Measurements from ENCODE around the gene NFYC. TPM values are rescaled to one million over a fixed set of nuclear protein-coding genes. Genes with fewer than 3 reads are reported as not detected.
A peak's percentile ranks its signal among the peaks of the same experiment; 100 is the strongest.

The NFYC gene
- total RNA-seq, 2 donors from 2014 or later, result 43.6 to 59.0 TPM

DNA sequence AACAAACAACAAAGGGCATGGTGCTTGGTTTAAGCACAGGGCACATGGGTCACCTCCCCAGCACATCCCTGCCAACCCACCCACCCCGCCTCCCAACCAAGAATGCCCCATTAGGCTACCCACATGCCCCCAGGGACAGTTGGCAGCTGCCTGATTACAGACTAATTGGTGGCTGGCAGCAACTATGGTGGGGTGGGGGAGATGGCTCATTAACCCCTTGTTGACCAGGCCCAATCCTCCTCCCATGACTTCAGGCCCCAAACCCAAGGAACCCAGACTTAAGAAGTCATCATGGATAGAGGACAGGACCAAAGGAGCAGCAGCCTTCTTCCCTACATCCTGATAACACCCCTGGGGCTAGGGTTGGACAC lies 27.4 kb upstream of the NFYC start:
- no peak for TF ChIP-seq CTCF (conservative IDR thresholded peaks at IDR 0.05)
- Histone ChIP-seq H3K9me3 (ENCODE audit: control insufficient read depth, low read length) (no peaks in the 10 kb centered on the region), H3K4me3 (ENCODE audit: low read length) (no peak overlapping the region), H3K27ac (ENCODE audit: low read depth, low read length) (no peak overlapping the region), H3K36me3 (ENCODE audit: control insufficient read depth, insufficient read depth, low read length) (no peaks in the 10 kb centered on the region), H3K27me3 (ENCODE audit: control insufficient read depth, insufficient read depth, low read length, poor library complexity, severe bottlenecking) (no peaks in the 10 kb centered on the region), H3K4me1 (ENCODE audit: control insufficient read depth, insufficient read depth, low read length) (peaks cover 6% of the 10 kb centered on the region), H3K9ac (ENCODE audit: extremely low read depth, low read length, poor library complexity, severe bottlenecking) (no peak overlapping the region)
- Mint-ChIP-seq H3K27me3 (ENCODE audit: insufficient read depth) (peaks cover 14% of the 10 kb centered on the region), H3K4me1 (peaks cover 14% of the 10 kb centered on the region), H3K36me3 (ENCODE audit: low read depth) (no peaks in the 10 kb centered on the region), H3K27ac (no peak overlapping the region), H3K4me3 (peak overlapping the region; percentile 65), H3K9me3 (no peaks in the 10 kb centered on the region)
- 100% methylated on average over 1 of the region's 1 CpG; no CpG with 5 or more reads in 1 of the 2 experiments for WGBS, 2 experiments (ENCODE audit: insufficient coverage in 1 of 2, insufficient read length in 1 of 2)
- no peak for DNase-seq

GRCh38 chr1:40664791-40665190 lies 26.7 kb upstream of the NFYC start:
- peaks cover 6% of the 10 kb centered on the region for H3K4me1 ChIP-seq (ENCODE audit: control insufficient read depth, insufficient read depth, low read length)
- TF ChIP-seq CTCF (conservative IDR thresholded peaks at IDR 0.05), result no peak
- H3K36me3 ChIP-seq (ENCODE audit: control insufficient read depth, insufficient read depth, low read length), result no peaks in the 10 kb centered on the region
- no peak for DNase-seq
- H3K9ac ChIP-seq (ENCODE audit: extremely low read depth, low read length, poor library complexity, severe bottlenecking), result no peak overlapping the region
- Mint-ChIP-seq H3K9me3 (no peaks in the 10 kb centered on the region), H3K36me3 (ENCODE audit: low read depth) (no peaks in the 10 kb centered on the region), H3K27me3 (ENCODE audit: insufficient read depth) (peaks cover 17% of the 10 kb centered on the region), H3K4me3 (peak overlapping the region; percentile 65), H3K27ac (no peak overlapping the region), H3K4me1 (peaks cover 14% of the 10 kb centered on the region)
- no peak overlapping the region for H3K27ac ChIP-seq (ENCODE audit: low read depth, low read length)
- peak overlapping the region; percentile 74 for H3K4me3 ChIP-seq (ENCODE audit: low read length)
- no peaks in the 10 kb centered on the region for H3K9me3 ChIP-seq (ENCODE audit: control insufficient read depth, low read length)
- 24 to 39% methylated on average over 2 of the region's 2 CpGs for WGBS, 2 experiments (ENCODE audit: insufficient coverage in 1 of 2, insufficient read length in 1 of 2)
- H3K27me3 ChIP-seq (ENCODE audit: control insufficient read depth, insufficient read depth, low read length, poor library complexity, severe bottlenecking), result no peaks in the 10 kb centered on the region

DNA sequence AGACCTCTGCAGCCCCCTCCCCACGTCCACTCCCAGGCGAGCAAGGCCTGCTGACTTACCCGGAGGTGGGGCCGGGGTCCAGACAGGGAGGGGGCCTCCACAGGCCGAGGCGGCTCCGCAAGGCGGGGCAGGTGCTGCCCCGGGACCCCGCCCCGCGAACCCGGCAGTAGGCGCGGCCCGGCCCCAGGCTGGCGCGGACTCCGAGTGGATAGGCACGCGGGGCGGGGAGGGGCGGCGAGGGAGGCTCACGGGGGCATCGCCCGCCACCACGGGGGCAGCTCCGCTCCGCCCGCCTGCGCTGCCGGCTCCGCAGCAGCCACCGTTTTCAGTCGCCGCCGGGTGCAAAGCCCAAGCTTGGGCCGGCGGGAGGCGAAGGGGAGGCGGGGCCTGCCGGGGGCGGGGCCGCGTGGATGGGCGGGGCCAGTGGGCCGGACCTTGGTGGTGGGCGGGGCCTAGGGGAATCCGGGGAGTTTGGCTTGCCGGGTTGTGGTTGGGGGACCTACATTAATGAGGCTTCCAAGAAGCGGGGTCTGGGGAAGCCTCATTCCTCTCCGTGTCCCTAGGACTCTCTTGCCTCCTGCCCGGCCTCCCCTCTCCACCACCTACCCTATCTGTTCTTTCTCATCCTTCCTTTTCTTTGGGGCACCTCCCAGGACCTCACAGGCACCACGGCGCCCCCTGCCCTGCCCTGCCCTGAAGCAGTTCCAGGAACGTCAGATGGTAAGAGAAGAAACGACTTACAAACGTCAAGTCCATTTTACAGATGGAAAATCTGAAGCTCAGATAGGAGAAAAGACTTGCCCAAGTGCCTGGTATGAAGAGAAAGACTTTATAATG lies 26.0 kb upstream of the NFYC start, which contains the start of gene RIMS3:
RIMS3 (minus strand) TSS at position 348 of the 837 bp plus-strand sequence. CDS start 23,757 bp downstream, outside the sequence.
- H3K4me1 Mint-ChIP-seq, result peaks cover 14% of the 10 kb centered on the region
- DNase-seq, result peak; percentile 97
- H3K4me3 Mint-ChIP-seq, result peak within 1 kb of the TSS; percentile 65
- no peaks in the 10 kb centered on the region for H3K9me3 Mint-ChIP-seq
- no peaks in the 10 kb centered on the region for H3K36me3 Mint-ChIP-seq (ENCODE audit: low read depth)
- Histone ChIP-seq H3K9ac (ENCODE audit: extremely low read depth, low read length, poor library complexity, severe bottlenecking) (no peak within 1 kb of the TSS), H3K27me3 (ENCODE audit: control insufficient read depth, insufficient read depth, low read length, poor library complexity, severe bottlenecking) (no peaks in the 10 kb centered on the region), H3K36me3 (ENCODE audit: control insufficient read depth, insufficient read depth, low read length) (no peaks in the 10 kb centered on the region), H3K9me3 (ENCODE audit: control insufficient read depth, low read length) (no peaks in the 10 kb centered on the region), H3K4me1 (ENCODE audit: control insufficient read depth, insufficient read depth, low read length) (peaks cover 6% of the 10 kb centered on the region), H3K27ac (ENCODE audit: low read depth, low read length) (no peak within 1 kb of the TSS), H3K4me3 (ENCODE audit: low read length) (peak within 1 kb of the TSS; percentile 74)
- peaks cover 19% of the 10 kb centered on the region for H3K27me3 Mint-ChIP-seq (ENCODE audit: insufficient read depth)
- 0 to 1% methylated on average over 5 to 57 of the region's 59 CpGs for WGBS, 2 experiments (ENCODE audit: insufficient coverage in 1 of 2, insufficient read length in 1 of 2)
- peak; percentile 66 for TF ChIP-seq CTCF (conservative IDR thresholded peaks at IDR 0.05)
- H3K27ac Mint-ChIP-seq, result no peak within 1 kb of the TSS
